Vagina (tissue), 2 donors: ENCODE data around the gene PTCH2.

Experiments
- CTCF ChIP-seq, 3 experiments: fragments of 450-650 bp in 2 of 3; fragments of 200-600 bp in 1 of 3; sonication (generic) in 1 of 3; IDR thresholded peaks; one replicate each; pipeline ENCODE4 v1.5.1; 2017 to 2019; ENCODE audit warnings: antibody characterized with exemption in 3 of 3, mild to moderate bottlenecking in 2 of 3, moderate library complexity in 2 of 3
- POLR2A ChIP-seq, 2 donors: fragments of 450-650 bp; IDR thresholded peaks; one replicate each; pipeline ENCODE4 v1.6.1; 2017; ENCODE audit warnings: antibody characterized with exemption in 2 of 2, mild to moderate bottlenecking in 2 of 2, moderate library complexity in 2 of 2
- POLR2AphosphoS5 ChIP-seq, 2 donors: sonication (generic); formaldehyde crosslinking; IDR thresholded peaks; one replicate each; pipeline ENCODE4 v1.9.0; 2017; ENCODE audit warnings: antibody characterized with exemption in 2 of 2, mild to moderate bottlenecking in 2 of 2, low read depth in 1 of 2; ENCODE audit not compliant: insufficient read depth in 1 of 2

- TF ChIP-seq CTCF (IDR thresholded peaks at IDR 0.05) = no peak
- no peak for TF ChIP-seq POLR2A (IDR thresholded peaks at IDR 0.05)
- TF ChIP-seq POLR2AphosphoS5 (IDR thresholded peaks at IDR 0.05; ENCODE audit: insufficient read depth in 1 of 2, low read depth in 1 of 2) = no peak
Observed at GRCh38 chr1:44785501-44786137, 57.4 kb downstream of the PTCH2 start.
